Right atrium auricular region (tissue), 2 donors: ENCODE results near the gene CYS1. TPM values are rescaled to one million over a fixed set of nuclear protein-coding genes. Genes with fewer than 3 reads are reported as not detected.

Experiments
- DNase-seq: peaks from one replicate; pipeline ENCODE4 v3.0.0-alpha.2; 2019; ENCODE audit warnings: low spot score
- H3K27ac ChIP-seq, 2 donors: fragments of 200-600 bp; sonication (generic); 1 replicate in 1 of 2; 2 replicates in 1 of 2; pipeline ENCODE4 v1.5.1; 2016 to 2019
- H3K27me3 ChIP-seq, 2 donors: fragments of 200-600 bp; sonication (generic); one replicate each; pipeline versions ENCODE4 v1.5.1 to v1.6.0; 2017 to 2019
- H3K36me3 ChIP-seq: fragments of 200-600 bp; sonication (generic); one replicate; pipeline ENCODE4 v1.5.1; 2016
- H3K4me1 ChIP-seq, 2 donors: fragments of 200-600 bp; sonication (generic); one replicate each; pipeline versions ENCODE4 v1.5.1 to v1.6.0; 2017 to 2019
- H3K4me3 ChIP-seq, 2 donors: fragments of 200-600 bp; sonication (generic); 1 replicate in 1 of 2; 2 replicates in 1 of 2; pipeline ENCODE4 v1.5.1; 2017 to 2019; ENCODE audit warnings: mild to moderate bottlenecking in 1 of 2, moderate library complexity in 1 of 2
- H3K9me3 ChIP-seq, 2 donors: fragments of 200-600 bp; sonication (generic); one replicate each; pipeline ENCODE4 v1.5.1; 2019
- CTCF ChIP-seq, 2 donors: fragments of 200-600 bp; sonication (generic); IDR thresholded peaks; one replicate each; pipeline ENCODE4 v1.5.1; 2019; ENCODE audit warnings: antibody characterized with exemption in 2 of 2
- total RNA-seq, 2 donors: library from RNA; depleted of rRNA; stranded (reverse); fragments of >200 nt; gene quantifications; one replicate each; pipeline ENCODE4 v1.1.0, GENCODE V29; 2016

The CYS1 gene
- total RNA-seq, 2 donors from 2014 or later: 4.8 to 5.9 TPM

GRCh38 chr2:10067881-10068280, 12.3 kb downstream of the CYS1 start:
- Histone ChIP-seq H3K27ac (no peak overlapping the region), H3K9me3 (no peaks in the 10 kb centered on the region), H3K27me3 (no peaks in the 10 kb centered on the region), H3K4me1 (peaks cover 0 to 3% of the 10 kb centered on the region in 2 donors), H3K4me3 (no peak overlapping the region), H3K36me3 (no peaks in the 10 kb centered on the region)
- DNase-seq: no peak
- no peak for TF ChIP-seq CTCF (IDR thresholded peaks at IDR 0.05)

GRCh38 chr2:10067330-10067729, 12.9 kb downstream of the CYS1 start:
- Histone ChIP-seq H3K27ac (no peak overlapping the region), H3K9me3 (no peaks in the 10 kb centered on the region), H3K27me3 (no peaks in the 10 kb centered on the region), H3K36me3 (no peaks in the 10 kb centered on the region), H3K4me3 (no peak overlapping the region), H3K4me1 (no peaks in the 10 kb centered on the region)
- no peak for TF ChIP-seq CTCF (IDR thresholded peaks at IDR 0.05)
- DNase-seq: no peak

- no peak overlapping the region for H3K4me3 ChIP-seq
- no peaks in the 10 kb centered on the region for H3K36me3 ChIP-seq
- DNase-seq: no peak
- H3K27ac ChIP-seq: no peak overlapping the region
- H3K27me3 ChIP-seq: no peaks in the 10 kb centered on the region
- H3K9me3 ChIP-seq: no peaks in the 10 kb centered on the region
- H3K4me1 ChIP-seq: peaks cover 0 to 2% of the 10 kb centered on the region in 2 donors
- no peak for TF ChIP-seq CTCF (IDR thresholded peaks at IDR 0.05)
These were observed 14.5 kb downstream of the CYS1 start for GRCh38 chr2:10065773-10066055.

- Histone ChIP-seq H3K27me3 (no peaks in the 10 kb centered on the region), H3K9me3 (no peaks in the 10 kb centered on the region), H3K4me1 (peaks cover 0 to 4% of the 10 kb centered on the region in 2 donors), H3K36me3 (no peaks in the 10 kb centered on the region), H3K4me3 (no peak overlapping the region), H3K27ac (no peak overlapping the region)
- TF ChIP-seq CTCF (IDR thresholded peaks at IDR 0.05): no peak
- DNase-seq: no peak
These were observed 15.1 kb downstream of the CYS1 start for GRCh38 chr2:10064932-10065772.

- Histone ChIP-seq H3K4me1 (peaks cover 0 to 4% of the 10 kb centered on the region in 2 donors), H3K27me3 (no peaks in the 10 kb centered on the region), H3K27ac (no peak overlapping the region), H3K9me3 (no peaks in the 10 kb centered on the region), H3K36me3 (no peaks in the 10 kb centered on the region), H3K4me3 (no peak overlapping the region)
- no peak for TF ChIP-seq CTCF (IDR thresholded peaks at IDR 0.05)
- DNase-seq: no peak
These were observed 16.6 kb downstream of the CYS1 start for GRCh38 chr2:10063566-10063965.

- peaks cover 0 to 5% of the 10 kb centered on the region in 2 donors for H3K4me1 ChIP-seq
- no peaks in the 10 kb centered on the region for H3K9me3 ChIP-seq
- H3K4me3 ChIP-seq: no peak overlapping the region
- no peaks in the 10 kb centered on the region for H3K36me3 ChIP-seq
- DNase-seq: no peak
- H3K27me3 ChIP-seq: no peaks in the 10 kb centered on the region
- no peak overlapping the region for H3K27ac ChIP-seq
- TF ChIP-seq CTCF (IDR thresholded peaks at IDR 0.05): no peak
These were observed 17.3 kb downstream of the CYS1 start for GRCh38 chr2:10062931-10063365.
